GM23338 (cell line): ENCODE measurements around the gene CDHR2. TPM values are rescaled to one million over a fixed set of nuclear protein-coding genes. Genes with fewer than 3 reads are reported as not detected.

ENCODE experiments used
- ATAC-seq: fragments of 200-7000 bp; cut with Tn5 transposase; 3 replicates; pipeline ENCODE4 v1.9.1; 2020
- DNase-seq: peaks from one replicate; pipeline ENCODE4 v3.0.0-alpha.2; 2015; ENCODE audit warnings: low spot score
- H2AFZ ChIP-seq: fragments of 200-600 bp; sonication (generic); 2 replicates; pipeline ENCODE4 v1.8.0; 2016; ENCODE audit warnings: antibody characterized with exemption, mild to moderate bottlenecking, moderate library complexity
- H3F3A ChIP-seq: fragments of 200-600 bp; sonication (generic); replicated peaks from 2 replicates; pipeline ENCODE4 v1.8.0; 2017; ENCODE audit warnings: antibody characterized with exemption, mixed run types, low read depth
- H3K27ac ChIP-seq: fragments of 200-600 bp; sonication (generic); 2 replicates; pipeline ENCODE4 v1.6.1; 2016; ENCODE audit warnings: low read depth
- H3K27me3 ChIP-seq: fragments of 200-600 bp; sonication (generic); 2 replicates; pipeline ENCODE4 v1.8.0; 2016; ENCODE audit warnings: mild to moderate bottlenecking, mixed run types, moderate library complexity; ENCODE audit not compliant: insufficient read depth
- H3K36me3 ChIP-seq: fragments of 200-600 bp; sonication (generic); 2 replicates; pipeline ENCODE4 v1.8.0; 2016; ENCODE audit warnings: mild to moderate bottlenecking; ENCODE audit not compliant: insufficient read depth
- H3K4me1 ChIP-seq: fragments of 200-600 bp; sonication (generic); 2 replicates; pipeline ENCODE4 v1.8.0; 2016; ENCODE audit warnings: mild to moderate bottlenecking, moderate library complexity; ENCODE audit not compliant: insufficient read depth
- H3K4me2 ChIP-seq: fragments of 200-600 bp; sonication (generic); 2 replicates; pipeline ENCODE4 v1.7.1; 2017; ENCODE audit warnings: mixed run types
- H3K4me3 ChIP-seq: fragments of 200-600 bp; sonication (generic); 2 replicates; pipeline ENCODE4 v1.6.1; 2016; ENCODE audit warnings: mixed run types
- H3K79me2 ChIP-seq: fragments of 200-600 bp; sonication (generic); replicated peaks from 2 replicates; pipeline ENCODE4 v1.8.0; 2017; ENCODE audit warnings: mild to moderate bottlenecking; ENCODE audit not compliant: insufficient read depth
- H3K9me2 ChIP-seq: fragments of 200-600 bp; sonication (generic); 2 replicates; pipeline ENCODE4 v1.8.0; 2017; ENCODE audit not compliant: insufficient read depth
- H4K20me1 ChIP-seq: fragments of 200-600 bp; sonication (generic); replicated peaks from 2 replicates; pipeline ENCODE4 v1.8.0; 2017; ENCODE audit warnings: mild to moderate bottlenecking; ENCODE audit not compliant: insufficient read depth
- H3K27ac Mint-ChIP-seq: 2 replicates; pipeline ENCODE4 v1.8.0; 2020; ENCODE audit warnings: inconsistent platforms, mild to moderate bottlenecking, moderate library complexity, mixed read lengths
- H3K27me3 Mint-ChIP-seq: 3 replicates; pipeline ENCODE4 v1.8.0; 2022; ENCODE audit warnings: low read depth, mild to moderate bottlenecking, moderate library complexity, mixed read lengths, inconsistent platforms; ENCODE audit not compliant: insufficient read depth, poor library complexity
- H3K36me3 Mint-ChIP-seq: 3 replicates; pipeline ENCODE4 v1.8.0; 2021; ENCODE audit warnings: low read depth, mild to moderate bottlenecking, inconsistent platforms, moderate library complexity, mixed read lengths
- H3K4me1 Mint-ChIP-seq: 3 replicates; pipeline ENCODE4 v1.8.0; 2020; ENCODE audit warnings: mild to moderate bottlenecking, inconsistent platforms, mixed read lengths
- H3K4me3 Mint-ChIP-seq: 3 replicates; pipeline ENCODE4 v1.8.0; 2021; ENCODE audit warnings: moderate library complexity, mild to moderate bottlenecking, inconsistent platforms, mixed read lengths
- H3K9me3 Mint-ChIP-seq: 3 replicates; pipeline ENCODE4 v1.8.0; 2020; ENCODE audit warnings: moderate library complexity, mild to moderate bottlenecking, inconsistent platforms, mixed read lengths
- CREB1 ChIP-seq: fragments of 250-450 bp; sonication (Bioruptor Pico); IDR thresholded peaks from 2 replicates; pipeline ENCODE4 v1.5.0; 2020; ENCODE audit warnings: low read depth, mild to moderate bottlenecking, moderate library complexity
- EZH2 ChIP-seq: fragments of 200-600 bp; sonication (generic); IDR thresholded peaks from one replicate; pipeline ENCODE4 v1.8.0; 2017; ENCODE audit warnings: antibody characterized with exemption, mild to moderate bottlenecking, low read depth; ENCODE audit not compliant: unreplicated experiment
- EZH2phosphoT487 ChIP-seq: fragments of 200-600 bp; sonication (generic); IDR thresholded peaks from one replicate; pipeline ENCODE4 v1.8.1; 2018; ENCODE audit warnings: antibody characterized with exemption; ENCODE audit not compliant: unreplicated experiment
- JUNB ChIP-seq: IDR thresholded peaks from one replicate; pipeline ENCODE4 v1.6.1; 2016; ENCODE audit warnings: antibody characterized with exemption; ENCODE audit not compliant: unreplicated experiment
- NANOG ChIP-seq: IDR thresholded peaks from 2 replicates; pipeline ENCODE4 v1.6.1; 2016; ENCODE audit warnings: antibody characterized with exemption, borderline replicate concordance
- POLR2AphosphoS5 ChIP-seq: IDR thresholded peaks from 2 replicates; pipeline ENCODE4 v1.6.1; 2016; ENCODE audit warnings: antibody characterized with exemption, low read depth
- STAT1 ChIP-seq: IDR thresholded peaks from one replicate; pipeline ENCODE4 v1.6.1; 2016; ENCODE audit warnings: antibody characterized with exemption; ENCODE audit not compliant: unreplicated experiment
- ZNF114 ChIP-seq: fragments of 250-450 bp; sonication (Bioruptor Pico); IDR thresholded peaks from 2 replicates; pipeline ENCODE4 v1.5.0; 2020; ENCODE audit warnings: mild to moderate bottlenecking, moderate library complexity
- ZNF331 ChIP-seq: fragments of 250-450 bp; sonication (Bioruptor Pico); IDR thresholded peaks from 2 replicates; pipeline ENCODE4 v1.5.0; 2020; ENCODE audit warnings: low read depth, mild to moderate bottlenecking, moderate library complexity
- polyA plus RNA-seq: library from polyadenylated mRNA; unstranded; fragments of >200 nt; fragmentation: Nextera tagmentation; extraction: Ambion mirVana; gene quantifications from 2 replicates; pipeline ENCODE4 v1.2.1, GENCODE V29; 2016
- total RNA-seq: library from RNA; depleted of rRNA; stranded (reverse); fragments of >200 nt; shearing (Covaris generic); gene quantifications from 2 replicates; pipeline ENCODE4 v1.2.3, GENCODE V29; 2014
- TF ChIP-seq, protein P1 (sequence below), 2 experiments: fragments of 200-600 bp in 1 of 2; sonication (generic) in 1 of 2; conservative IDR thresholded peaks; 2 replicates each; pipeline versions ENCODE4 v1.5.1 to v1.6.1; 2016 to 2017; ENCODE audit warnings: antibody characterized with exemption in 2 of 2, low read depth in 2 of 2, mild to moderate bottlenecking in 2 of 2, moderate library complexity in 1 of 2
- TF ChIP-seq, protein P2 (sequence below): fragments of 250-450 bp; sonication (Bioruptor Pico); IDR thresholded peaks from 2 replicates; pipeline ENCODE4 v1.5.0; 2020; ENCODE audit warnings: mild to moderate bottlenecking, moderate library complexity
- TF ChIP-seq, protein P3 (sequence below): IDR thresholded peaks from one replicate; pipeline ENCODE4 v1.6.1; 2018; ENCODE audit warnings: antibody characterized with exemption; ENCODE audit not compliant: unreplicated experiment
- TF ChIP-seq, protein P4 (sequence below): IDR thresholded peaks from 2 replicates; pipeline ENCODE4 v1.6.1; 2016; ENCODE audit warnings: antibody characterized with exemption

The CDHR2 gene
- total and polyA plus RNA-seq, 2 experiments from 2014 or later: not detected

DNA sequence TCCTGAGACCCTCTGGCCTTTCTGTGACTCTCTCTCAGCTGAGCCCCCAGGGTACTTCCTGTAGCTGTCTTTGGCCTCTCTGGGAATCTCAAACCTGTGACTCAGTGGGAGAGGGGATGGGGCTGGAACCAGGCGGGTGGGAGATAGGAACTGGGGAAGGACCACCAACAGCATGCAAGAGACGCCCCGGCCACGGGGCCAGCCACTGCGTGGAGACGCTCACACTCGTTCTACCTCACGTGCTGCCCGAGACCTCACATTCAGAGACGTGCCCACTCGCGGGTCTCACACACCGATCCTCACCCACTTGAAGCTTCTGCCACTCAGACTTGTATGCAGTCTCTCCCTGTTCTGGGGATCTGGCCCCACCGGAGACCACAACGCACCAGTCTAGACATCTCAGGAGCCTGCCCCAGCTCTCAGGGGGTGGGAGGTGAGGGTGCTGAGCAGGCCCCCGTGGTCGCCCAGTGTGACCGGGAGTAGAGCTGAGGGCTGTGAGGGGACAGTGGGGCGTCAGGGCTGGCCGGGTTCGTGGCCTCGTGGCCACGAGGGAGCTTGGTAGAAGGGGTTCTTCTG lies 47.0 kb downstream of the CDHR2 start:
- Mint-ChIP-seq H3K9me3 (peaks cover 13% of the 10 kb centered on the region), H3K4me3 (peak overlapping the region; percentile 63), H3K27me3 (peaks cover 22% of the 10 kb centered on the region), H3K4me1 (no peaks in the 10 kb centered on the region; the same call in 2 of the 3 replicates), H3K36me3 (peaks cover 22% of the 10 kb centered on the region), H3K27ac (no peak overlapping the region)
- TF ChIP-seq, protein P1, sequence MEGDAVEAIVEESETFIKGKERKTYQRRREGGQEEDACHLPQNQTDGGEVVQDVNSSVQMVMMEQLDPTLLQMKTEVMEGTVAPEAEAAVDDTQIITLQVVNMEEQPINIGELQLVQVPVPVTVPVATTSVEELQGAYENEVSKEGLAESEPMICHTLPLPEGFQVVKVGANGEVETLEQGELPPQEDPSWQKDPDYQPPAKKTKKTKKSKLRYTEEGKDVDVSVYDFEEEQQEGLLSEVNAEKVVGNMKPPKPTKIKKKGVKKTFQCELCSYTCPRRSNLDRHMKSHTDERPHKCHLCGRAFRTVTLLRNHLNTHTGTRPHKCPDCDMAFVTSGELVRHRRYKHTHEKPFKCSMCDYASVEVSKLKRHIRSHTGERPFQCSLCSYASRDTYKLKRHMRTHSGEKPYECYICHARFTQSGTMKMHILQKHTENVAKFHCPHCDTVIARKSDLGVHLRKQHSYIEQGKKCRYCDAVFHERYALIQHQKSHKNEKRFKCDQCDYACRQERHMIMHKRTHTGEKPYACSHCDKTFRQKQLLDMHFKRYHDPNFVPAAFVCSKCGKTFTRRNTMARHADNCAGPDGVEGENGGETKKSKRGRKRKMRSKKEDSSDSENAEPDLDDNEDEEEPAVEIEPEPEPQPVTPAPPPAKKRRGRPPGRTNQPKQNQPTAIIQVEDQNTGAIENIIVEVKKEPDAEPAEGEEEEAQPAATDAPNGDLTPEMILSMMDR (conservative IDR thresholded peaks at IDR 0.05; ENCODE audit: low read depth in 2 of 2): no peak
- TF ChIP-seq, protein P2, sequence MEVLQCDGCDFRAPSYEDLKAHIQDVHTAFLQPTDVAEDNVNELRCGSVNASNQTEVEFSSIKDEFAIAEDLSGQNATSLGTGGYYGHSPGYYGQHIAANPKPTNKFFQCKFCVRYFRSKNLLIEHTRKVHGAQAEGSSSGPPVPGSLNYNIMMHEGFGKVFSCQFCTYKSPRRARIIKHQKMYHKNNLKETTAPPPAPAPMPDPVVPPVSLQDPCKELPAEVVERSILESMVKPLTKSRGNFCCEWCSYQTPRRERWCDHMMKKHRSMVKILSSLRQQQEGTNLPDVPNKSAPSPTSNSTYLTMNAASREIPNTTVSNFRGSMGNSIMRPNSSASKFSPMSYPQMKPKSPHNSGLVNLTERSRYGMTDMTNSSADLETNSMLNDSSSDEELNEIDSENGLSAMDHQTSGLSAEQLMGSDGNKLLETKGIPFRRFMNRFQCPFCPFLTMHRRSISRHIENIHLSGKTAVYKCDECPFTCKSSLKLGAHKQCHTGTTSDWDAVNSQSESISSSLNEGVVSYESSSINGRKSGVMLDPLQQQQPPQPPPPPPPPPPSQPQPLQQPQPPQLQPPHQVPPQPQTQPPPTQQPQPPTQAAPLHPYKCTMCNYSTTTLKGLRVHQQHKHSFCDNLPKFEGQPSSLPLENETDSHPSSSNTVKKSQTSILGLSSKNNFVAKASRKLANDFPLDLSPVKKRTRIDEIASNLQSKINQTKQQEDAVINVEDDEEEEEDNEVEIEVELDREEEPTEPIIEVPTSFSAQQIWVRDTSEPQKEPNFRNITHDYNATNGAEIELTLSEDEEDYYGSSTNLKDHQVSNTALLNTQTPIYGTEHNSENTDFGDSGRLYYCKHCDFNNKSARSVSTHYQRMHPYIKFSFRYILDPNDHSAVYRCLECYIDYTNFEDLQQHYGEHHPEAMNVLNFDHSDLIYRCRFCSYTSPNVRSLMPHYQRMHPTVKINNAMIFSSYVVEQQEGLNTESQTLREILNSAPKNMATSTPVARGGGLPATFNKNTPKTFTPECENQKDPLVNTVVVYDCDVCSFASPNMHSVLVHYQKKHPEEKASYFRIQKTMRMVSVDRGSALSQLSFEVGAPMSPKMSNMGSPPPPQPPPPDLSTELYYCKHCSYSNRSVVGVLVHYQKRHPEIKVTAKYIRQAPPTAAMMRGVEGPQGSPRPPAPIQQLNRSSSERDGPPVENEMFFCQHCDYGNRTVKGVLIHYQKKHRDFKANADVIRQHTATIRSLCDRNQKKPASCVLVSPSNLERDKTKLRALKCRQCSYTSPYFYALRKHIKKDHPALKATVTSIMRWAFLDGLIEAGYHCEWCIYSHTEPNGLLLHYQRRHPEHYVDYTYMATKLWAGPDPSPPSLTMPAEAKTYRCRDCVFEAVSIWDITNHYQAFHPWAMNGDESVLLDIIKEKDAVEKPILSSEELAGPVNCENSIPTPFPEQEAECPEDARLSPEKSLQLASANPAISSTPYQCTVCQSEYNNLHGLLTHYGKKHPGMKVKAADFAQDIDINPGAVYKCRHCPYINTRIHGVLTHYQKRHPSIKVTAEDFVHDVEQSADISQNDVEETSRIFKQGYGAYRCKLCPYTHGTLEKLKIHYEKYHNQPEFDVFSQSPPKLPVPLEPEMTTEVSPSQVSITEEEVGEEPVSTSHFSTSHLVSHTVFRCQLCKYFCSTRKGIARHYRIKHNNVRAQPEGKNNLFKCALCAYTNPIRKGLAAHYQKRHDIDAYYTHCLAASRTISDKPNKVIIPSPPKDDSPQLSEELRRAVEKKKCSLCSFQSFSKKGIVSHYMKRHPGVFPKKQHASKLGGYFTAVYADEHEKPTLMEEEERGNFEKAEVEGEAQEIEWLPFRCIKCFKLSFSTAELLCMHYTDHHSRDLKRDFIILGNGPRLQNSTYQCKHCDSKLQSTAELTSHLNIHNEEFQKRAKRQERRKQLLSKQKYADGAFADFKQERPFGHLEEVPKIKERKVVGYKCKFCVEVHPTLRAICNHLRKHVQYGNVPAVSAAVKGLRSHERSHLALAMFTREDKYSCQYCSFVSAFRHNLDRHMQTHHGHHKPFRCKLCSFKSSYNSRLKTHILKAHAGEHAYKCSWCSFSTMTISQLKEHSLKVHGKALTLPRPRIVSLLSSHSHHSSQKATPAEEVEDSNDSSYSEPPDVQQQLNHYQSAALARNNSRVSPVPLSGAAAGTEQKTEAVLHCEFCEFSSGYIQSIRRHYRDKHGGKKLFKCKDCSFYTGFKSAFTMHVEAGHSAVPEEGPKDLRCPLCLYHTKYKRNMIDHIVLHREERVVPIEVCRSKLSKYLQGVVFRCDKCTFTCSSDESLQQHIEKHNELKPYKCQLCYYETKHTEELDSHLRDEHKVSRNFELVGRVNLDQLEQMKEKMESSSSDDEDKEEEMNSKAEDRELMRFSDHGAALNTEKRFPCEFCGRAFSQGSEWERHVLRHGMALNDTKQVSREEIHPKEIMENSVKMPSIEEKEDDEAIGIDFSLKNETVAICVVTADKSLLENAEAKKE (CRISPR knock-in tag): no peak
- TF ChIP-seq STAT1 (no peak), NANOG (no peak), ZNF331 (no peak), EZH2phosphoT487 (no peak), POLR2AphosphoS5 (no peak), JUNB (no peak), ZNF114 (CRISPR knock-in tag) (no peak), CREB1 (CRISPR knock-in tag) (no peak), EZH2 (no peak)
- TF ChIP-seq, protein P3, sequence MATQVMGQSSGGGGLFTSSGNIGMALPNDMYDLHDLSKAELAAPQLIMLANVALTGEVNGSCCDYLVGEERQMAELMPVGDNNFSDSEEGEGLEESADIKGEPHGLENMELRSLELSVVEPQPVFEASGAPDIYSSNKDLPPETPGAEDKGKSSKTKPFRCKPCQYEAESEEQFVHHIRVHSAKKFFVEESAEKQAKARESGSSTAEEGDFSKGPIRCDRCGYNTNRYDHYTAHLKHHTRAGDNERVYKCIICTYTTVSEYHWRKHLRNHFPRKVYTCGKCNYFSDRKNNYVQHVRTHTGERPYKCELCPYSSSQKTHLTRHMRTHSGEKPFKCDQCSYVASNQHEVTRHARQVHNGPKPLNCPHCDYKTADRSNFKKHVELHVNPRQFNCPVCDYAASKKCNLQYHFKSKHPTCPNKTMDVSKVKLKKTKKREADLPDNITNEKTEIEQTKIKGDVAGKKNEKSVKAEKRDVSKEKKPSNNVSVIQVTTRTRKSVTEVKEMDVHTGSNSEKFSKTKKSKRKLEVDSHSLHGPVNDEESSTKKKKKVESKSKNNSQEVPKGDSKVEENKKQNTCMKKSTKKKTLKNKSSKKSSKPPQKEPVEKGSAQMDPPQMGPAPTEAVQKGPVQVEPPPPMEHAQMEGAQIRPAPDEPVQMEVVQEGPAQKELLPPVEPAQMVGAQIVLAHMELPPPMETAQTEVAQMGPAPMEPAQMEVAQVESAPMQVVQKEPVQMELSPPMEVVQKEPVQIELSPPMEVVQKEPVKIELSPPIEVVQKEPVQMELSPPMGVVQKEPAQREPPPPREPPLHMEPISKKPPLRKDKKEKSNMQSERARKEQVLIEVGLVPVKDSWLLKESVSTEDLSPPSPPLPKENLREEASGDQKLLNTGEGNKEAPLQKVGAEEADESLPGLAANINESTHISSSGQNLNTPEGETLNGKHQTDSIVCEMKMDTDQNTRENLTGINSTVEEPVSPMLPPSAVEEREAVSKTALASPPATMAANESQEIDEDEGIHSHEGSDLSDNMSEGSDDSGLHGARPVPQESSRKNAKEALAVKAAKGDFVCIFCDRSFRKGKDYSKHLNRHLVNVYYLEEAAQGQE: no peak
- TF ChIP-seq, protein P4, sequence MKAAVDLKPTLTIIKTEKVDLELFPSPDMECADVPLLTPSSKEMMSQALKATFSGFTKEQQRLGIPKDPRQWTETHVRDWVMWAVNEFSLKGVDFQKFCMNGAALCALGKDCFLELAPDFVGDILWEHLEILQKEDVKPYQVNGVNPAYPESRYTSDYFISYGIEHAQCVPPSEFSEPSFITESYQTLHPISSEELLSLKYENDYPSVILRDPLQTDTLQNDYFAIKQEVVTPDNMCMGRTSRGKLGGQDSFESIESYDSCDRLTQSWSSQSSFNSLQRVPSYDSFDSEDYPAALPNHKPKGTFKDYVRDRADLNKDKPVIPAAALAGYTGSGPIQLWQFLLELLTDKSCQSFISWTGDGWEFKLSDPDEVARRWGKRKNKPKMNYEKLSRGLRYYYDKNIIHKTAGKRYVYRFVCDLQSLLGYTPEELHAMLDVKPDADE: no peak
- no peak for DNase-seq
- ATAC-seq: no peak
- peak overlapping the region; percentile 93; the same call in 1 of the 2 replicates for H2AFZ ChIP-seq
- no peaks in the 10 kb centered on the region for H3K79me2 ChIP-seq
- peaks cover 16% of the 10 kb centered on the region for H3K27me3 ChIP-seq
- H3K4me2 ChIP-seq: peak overlapping the region; percentile 73; the same call in 1 of the 2 replicates
- no peaks in the 10 kb centered on the region for H3K4me1 ChIP-seq
- H3F3A ChIP-seq: peaks cover 3% of the 10 kb centered on the region; the same call in 1 of the 2 replicates
- no peak overlapping the region for H3K27ac ChIP-seq
- no peaks in the 10 kb centered on the region for H4K20me1 ChIP-seq
- H3K4me3 ChIP-seq: peak overlapping the region; percentile 49; the same call in 1 of the 2 replicates
- H3K36me3 ChIP-seq: no peaks in the 10 kb centered on the region
- H3K9me2 ChIP-seq: peaks cover 9% of the 10 kb centered on the region
